GM18873 (cell line): Measurements from ENCODE around the gene ACSBG1.

Experiments
- ATAC-seq: cut with Tn5 transposase; IDR thresholded peaks from one replicate; pipeline ENCODE4 v1.9.1; 2021; ENCODE audit warnings: mild to moderate bottlenecking, moderate library complexity, moderate number of reproducible peaks; ENCODE audit not compliant: unreplicated experiment, low FRiP score

The ACSBG1 gene

DNA sequence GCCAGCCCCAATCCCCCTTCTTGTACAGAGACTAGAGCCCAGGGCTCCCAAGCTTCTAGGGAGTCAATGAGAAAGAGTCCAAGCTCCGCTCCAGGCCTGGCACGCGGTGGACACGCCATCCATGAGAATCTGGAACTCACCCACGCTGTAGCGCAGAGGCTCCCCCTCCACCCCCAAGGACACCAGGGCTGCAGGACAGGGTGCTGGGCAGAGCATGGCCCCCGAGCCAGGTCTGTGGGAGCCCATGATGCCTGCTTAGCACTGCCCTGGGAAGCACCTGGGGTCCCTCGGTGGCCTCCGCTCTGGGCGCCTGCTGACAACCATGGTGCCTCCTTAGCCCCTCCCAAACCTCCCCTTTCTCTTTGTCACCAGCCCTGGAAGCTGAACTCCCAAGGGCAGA lies 28.5 kb downstream of the ACSBG1 start:
- no peak for ATAC-seq

DNA sequence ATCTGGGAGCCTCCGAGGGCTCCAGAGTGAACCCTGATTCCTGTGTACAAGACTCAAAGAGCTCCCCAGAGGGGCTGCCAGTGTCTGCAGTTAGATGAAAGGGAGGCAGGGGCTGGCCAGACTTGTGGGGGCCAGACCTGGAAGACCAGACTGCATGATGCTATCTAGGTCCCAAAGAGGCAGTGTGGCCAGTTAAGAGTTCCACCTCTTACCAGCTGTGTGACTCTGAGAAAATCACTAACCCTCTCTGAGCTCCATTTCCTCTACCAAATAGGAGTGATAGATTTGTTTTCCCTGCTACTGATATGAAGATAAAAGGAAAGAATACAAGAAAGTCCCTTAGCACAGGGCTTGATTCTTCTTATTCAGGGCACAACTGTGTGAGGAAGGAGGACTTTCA lies 29.0 kb downstream of the ACSBG1 start:
- ATAC-seq, result no peak

DNA sequence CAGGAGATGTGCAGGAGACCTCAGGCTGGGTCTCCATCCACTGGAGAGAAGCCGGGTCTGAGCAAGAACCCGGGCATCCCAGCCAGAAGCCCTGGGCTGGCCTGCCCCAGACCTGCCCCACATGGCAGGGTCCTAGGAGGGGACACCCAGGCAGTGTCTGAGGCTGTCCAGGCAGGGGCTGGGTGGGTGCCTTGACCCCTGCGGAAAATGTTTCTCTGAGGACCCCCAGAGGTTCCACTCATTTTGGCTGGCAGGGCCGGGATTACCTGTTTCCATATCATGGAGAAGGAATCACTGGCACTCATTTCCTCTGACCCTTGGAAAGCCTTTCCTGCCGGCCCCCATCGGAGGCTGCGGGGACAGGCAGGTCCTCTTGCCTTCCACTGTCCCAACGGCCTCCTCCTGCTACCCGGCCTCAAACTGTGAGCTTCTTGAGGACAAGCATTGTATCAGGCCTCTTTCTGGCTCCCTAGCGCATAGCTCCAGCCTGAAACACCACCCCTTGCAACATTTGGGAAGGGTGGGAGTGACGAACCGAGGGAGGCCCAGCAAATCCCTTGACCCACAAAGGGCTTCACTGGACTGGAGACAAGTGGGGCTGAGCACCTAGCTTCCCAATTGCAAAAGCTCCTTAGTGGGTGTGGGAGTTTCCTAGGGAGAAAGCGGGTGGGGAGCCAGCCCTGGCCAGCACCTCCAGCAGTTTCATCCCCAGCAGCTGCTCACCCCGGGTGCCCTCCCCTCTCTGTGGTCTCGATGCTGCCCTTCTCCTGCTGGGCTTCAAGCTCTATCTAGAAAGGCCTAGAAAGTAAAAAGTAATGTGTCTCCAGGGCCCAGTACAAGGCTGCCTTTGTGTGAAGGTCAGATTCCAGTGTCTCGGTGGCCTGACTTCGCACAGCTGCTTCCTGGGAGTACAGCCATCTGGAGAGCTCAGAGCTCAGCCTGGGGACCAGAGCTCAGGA lies 29.7 kb downstream of the ACSBG1 start:
- no peak for ATAC-seq

DNA sequence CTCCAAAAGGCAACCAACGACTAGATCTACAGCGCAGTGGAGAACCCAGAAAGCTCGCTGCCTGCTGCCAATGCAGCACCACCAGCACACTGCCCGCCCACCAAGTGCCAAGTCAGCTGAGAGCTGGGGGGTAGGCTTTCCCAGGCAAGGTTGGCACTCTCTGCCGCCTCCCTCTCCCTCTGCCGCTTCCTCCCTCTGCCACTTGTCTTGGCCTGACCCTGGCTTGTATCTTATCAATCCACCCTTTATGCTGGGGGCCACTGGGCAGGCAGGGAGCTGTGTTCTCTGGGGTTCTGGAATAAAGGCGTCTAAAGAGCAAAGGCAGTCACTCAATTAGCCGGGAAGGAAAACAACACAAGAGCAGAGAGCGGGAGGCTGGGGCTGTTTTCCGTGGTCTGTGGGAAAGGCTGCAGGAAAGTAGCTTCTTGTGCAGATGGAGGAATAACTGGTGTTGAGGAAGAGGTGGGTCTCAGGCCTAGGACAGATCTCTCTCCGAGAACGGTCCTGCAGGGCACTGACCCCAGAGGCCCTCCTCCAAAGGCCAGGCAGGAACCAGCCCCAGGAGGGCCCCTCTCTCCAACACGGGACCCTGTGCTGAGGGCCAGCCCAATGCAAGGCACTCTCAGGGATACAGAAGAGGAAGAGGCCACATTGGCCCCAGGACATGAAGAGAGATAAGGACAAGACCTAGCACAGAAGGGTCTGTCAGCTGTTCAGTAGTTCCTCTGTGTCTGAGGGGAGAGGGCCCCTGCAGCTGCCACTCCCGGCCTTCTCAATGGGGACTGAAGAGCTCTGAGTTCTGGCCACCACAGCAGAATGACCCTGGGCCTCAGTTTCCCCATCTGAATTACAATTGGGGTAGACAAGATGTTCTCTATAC lies 30.8 kb downstream of the ACSBG1 start:
- ATAC-seq, result no peak

DNA sequence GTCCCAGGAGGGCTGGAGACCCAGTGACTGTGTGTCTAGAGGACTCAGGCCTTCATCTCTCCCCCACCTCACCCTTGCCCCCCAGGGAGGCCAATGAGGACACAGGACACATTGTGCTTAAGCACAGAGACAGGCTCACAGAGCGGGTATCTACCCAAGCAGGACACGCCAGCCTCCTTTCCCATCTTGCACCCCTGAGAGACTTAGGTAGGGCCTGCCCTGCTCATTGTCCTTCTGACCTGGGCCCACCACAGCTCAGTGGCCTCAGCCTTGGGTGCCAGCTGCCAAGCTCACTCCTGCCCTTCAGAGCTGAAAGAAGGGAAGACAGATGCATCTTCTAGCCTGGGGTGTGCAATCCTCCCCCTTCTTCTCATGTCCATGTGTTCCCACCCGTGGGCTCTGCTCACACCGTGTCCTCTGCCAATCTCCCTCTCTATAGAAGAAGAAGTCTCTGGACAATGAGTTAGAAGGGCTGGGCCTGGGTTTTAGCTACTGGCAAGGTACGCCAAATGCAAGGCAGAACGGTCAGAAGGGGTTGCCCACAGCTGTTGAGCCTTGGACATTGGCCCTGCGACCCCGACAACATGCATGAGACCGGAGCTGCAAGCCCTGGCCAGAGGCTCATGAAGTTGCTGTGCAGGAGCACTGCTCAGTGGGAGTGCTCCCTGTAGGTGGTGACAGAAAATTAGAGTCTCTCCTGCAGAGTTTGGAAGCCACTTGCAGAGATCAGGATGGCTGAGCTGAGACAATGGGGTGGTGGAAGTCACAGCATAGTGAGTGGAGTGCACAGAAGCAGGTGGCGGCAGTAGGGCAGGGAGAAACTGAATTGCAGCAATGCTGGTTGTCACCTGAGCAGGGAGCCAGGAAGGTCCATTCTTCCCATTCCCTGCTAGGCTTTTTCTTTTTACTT lies 32.8 kb downstream of the ACSBG1 start:
- ATAC-seq, result no peak

DNA sequence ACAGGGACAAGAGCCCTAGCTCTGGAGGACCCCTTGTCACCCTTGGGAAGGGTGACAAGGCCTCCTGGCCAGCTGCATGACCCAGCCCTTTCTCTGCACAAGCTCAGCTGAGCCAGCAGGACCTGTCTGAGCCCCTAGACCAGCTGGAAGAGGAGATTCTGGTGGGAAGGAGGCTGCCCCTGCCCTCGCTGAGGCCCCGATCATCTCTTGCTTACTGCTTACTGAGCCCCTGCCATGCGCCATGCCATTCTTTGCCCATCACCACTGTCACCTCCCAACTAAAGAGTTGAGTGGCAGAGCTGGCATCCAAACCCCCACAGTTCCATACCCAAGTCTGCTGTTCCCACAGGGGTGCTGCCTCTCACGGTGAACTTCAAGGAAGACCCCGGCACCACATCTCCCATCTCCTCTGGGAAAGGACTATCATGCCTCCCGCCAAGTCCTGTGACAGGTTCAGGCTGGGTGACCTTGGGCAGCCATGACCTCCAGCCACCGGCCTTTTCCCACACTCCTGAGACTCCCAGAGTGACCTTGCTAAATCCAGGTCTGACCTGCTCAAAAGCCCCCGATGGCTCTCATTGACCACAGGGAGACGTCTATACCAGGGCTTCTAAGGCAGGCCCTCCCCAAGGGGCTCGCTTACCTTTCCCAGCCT lies 34.0 kb downstream of the ACSBG1 start:
- ATAC-seq, result no peak

DNA sequence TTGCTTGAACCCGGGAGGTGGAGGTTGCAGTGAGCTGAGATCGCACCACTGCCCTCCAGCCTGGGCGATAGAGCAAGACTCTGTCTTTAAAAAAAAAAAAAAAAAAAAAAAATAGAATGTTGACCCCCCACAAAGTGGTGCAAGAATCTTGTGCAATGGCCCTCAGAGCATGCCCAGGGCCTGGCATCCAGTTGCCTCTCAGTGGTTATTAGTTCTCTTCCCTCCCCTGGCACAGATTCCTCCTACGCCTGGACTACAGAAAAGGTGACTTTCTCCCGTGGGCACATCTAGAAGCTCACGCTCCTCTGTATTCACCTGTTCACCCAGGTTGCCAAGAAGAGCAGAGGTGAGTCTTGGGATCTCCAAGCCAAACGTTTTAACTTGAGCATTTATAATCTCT lies 36.7 kb downstream of the ACSBG1 start:
- no peak for ATAC-seq

DNA sequence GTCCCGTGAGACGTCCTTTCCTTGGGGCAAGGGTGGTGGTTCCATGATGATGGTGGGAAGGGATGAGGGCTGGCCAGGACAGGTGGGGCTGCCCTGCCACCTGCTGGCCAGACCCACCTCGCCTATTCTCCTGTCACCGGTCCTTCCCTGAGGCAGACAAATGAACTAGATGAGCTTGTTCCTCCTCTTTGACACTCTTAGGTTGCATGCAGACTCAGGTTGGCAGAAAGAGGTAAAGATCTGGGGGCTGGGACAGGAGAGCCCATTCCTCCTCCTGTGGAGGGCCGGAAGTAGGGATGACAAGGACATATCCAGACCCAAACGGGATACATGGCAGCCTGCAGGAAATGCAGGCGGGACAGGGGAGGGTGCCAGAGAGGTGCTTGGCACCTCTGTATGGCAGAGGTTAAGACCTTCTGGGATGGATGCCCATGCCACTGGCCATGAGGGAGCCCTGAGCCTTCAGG lies 38.6 kb downstream of the ACSBG1 start:
- no peak for ATAC-seq

DNA sequence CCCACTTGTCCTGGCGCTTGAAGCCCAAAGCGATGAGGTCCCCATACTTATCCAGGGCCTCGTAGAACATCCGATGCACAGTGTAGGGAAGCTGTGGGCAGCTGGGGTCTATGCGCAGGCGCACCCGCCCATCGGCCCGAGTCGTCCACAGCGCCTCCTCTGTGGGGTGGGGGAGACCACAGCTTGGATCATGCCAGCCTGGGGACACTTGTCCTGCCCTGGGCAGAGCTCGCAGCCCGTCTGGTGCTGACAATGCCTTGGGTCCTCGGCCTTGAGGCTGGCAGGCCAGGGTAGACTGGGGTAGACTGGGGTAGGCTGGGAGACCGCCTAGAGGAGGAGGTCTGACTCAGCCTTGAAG lies 39.8 kb downstream of the ACSBG1 start:
- no peak for ATAC-seq

DNA sequence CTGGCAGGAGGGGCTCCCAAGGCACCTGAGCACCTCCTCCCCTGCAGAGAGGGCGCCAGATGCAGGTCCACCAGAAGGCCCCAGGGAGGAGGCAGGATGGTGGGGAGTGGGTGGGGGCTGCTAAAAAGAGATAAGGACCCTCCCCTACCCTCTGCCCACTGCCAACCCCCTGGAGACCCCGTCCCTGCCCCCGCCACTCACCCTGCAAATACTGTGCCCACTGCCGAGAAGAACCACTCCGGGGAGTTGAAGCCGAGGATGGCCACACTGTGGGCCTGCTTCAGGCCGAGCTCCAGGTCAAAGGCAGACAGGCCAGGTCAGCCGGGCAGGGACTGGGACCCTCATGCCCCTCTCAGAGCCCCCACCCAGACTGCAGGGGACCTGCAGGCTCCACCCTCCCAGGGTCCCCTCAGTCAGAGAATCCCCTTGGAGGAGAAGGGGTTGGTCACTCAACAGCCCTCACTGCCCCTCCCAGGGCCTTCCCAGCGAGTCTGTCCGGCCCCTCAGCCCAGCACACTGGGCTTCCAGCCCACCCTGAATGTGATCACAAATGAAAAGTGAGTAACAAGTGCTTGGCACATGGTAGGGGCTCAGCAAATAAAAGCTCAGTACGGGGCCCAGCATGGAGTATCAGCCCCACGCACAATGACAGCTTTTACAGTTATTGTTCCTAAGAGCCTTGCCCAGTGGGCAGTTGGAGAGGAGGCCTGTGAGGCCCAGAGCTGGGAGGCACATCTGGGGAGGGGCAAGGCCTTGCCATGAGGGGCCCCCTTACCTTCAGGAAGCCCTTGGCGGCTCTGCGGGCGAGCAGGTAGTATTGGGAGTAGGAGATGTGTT lies 40.4 kb downstream of the ACSBG1 start:
- no peak for ATAC-seq

DNA sequence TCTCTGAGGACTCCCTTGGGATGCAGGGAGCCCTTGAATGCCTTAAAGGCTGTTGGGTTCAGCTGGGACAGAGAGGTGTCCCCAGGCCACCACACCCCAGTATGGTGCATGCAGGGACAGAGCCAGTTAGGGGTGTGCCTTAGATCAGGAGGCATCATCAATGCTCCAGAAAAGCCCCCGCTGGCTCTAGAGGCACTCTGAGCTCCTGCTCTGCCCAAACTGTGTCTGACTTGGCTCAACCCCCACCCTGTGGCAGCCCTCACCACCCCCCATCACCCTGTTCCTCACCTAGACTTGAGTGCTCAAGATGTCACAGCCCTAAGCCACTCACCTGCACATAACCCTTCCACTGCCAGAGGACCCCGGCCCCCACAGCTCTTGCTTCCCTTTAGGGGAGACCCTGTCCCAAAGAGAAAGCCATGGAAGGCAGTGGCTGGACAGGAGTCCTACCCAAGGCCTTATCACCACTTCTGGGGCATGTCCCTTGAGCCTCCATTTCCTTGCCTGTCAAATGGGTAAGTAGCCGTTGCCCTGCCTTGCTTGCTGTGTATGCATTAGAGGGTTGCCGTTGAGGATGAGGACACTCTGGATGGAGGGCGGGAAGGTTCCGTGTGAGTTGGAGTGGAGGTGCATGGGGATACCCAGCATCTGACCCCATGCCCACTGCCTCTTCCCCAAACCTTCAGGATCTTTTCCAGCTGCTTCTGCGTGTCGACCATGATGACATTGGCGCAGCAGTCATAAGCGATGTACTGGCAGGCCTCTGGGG lies 41.4 kb downstream of the ACSBG1 start:
- no peak for ATAC-seq

DNA sequence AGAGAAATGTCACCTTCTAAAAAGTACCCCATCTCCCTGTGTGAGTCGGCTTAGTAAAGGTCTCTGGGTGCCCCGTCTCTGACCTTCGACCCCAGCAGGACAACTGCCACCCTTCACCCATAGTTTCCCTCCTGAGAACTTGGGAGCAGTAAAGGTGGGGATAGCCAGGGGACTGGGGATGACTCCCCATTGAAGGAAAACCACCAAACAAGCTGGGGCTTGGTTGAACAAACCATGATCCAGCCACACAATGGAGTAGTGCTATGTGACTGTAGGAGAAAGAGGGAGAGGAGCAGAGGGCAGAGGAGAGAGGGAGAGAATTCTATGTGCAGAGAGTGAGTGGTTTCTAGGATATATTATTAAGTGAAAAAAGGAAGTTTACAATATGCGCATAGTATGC lies 51.5 kb downstream of the ACSBG1 start:
- ATAC-seq, result no peak

DNA sequence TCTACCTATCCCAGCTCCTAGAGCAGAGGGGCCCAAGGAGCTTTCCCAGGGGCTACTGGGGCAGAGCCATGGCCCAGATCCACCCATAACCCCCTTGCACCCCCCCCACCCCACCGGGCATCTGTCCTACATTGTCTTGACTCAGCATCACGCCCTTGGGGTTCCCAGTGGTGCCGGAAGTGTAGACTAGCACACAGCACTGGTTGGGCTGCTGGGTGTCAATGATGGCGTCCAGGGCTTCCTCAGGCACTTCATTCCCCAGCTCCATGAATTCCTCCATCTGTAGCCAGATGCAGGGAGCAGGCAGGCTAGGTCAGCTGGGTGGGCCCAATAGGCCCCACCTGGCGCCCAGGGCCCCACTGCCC lies 52.0 kb downstream of the ACSBG1 start:
- ATAC-seq, result no peak

DNA sequence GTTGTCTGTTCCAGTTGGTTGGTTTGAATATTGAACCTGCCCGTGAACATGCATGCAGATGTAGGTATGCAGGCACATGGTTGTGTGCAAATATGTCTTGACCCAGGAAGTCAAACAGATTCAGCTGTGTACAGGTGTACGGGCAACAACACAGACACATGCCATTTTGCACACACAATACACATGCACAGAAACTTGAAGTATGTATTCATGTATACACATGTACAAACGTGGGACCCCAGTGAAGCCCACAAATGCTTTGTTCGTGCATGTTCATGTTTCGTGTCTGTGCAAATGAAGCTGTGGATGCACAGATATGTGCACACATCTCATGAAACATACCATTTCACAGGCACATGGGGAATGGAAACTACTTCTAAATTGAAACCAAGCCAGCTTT lies 54.5 kb downstream of the ACSBG1 start:
- no peak for ATAC-seq

DNA sequence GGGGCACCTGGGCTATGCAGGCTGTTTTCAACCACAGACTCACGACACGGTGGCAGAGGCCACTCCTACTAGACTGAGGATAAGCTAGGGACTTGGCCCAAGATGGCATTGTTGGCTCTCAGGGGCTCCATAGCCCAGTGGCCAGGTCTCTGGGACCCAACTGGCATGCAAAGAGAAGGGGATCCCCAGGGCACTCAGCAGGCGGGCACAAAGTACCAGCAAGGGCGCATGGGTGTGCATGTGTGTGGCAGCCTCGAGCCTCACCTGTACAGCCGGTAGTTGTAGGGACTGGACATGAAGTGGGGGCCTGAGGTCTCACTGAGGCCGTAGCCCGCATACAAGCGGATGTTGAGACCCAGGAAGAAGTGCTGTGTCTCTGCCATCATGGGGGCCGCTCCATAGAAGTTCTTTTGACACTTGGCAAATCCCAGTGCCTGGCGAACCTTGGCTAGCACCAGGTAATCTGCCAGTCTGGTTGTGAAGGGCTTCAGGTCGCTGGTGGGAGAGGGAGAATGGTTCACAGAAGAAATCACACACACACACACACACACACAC lies 55.0 kb downstream of the ACSBG1 start:
- ATAC-seq, result no peak

DNA sequence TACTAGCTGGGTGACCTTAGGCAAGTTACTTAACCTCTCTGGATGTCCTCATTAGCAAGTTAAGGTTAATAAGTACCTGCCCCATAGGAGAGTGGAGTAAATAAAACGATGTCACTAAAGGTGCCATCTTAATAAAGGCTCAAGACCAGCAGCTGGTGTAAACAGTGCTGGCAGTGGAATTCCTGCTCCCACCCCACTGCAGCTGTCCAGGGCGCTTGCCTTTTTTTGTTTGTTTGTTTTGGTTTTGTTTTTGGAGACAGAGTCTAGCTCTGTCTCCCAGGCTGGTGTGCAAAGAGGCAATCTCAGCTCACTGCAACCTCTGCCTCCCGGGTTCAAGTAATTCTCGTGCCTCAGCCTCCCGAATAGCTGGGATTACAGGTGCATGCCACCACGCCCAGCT lies 56.3 kb downstream of the ACSBG1 start:
- ATAC-seq, result no peak

DNA sequence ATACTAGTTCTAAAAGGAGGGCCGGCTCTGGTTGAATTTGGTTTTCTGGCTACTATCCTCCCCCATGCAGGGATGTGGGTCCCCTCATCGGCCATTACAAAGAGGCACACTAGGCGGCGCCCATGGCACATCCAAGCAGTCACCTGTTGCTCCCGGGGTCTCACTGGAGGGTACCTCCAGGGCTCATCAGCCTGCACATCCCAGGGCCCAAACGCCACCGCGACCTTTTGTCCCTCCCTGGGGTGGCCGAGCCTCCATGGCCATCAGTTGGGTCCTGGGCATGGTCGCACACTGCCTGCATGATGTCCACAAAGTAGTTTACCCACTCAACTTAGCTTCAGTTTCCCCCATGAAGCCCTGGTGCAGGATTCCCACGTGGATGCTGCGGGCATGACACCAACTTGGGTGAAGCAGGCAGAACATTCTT lies 56.9 kb downstream of the ACSBG1 start:
- ATAC-seq, result no peak

DNA sequence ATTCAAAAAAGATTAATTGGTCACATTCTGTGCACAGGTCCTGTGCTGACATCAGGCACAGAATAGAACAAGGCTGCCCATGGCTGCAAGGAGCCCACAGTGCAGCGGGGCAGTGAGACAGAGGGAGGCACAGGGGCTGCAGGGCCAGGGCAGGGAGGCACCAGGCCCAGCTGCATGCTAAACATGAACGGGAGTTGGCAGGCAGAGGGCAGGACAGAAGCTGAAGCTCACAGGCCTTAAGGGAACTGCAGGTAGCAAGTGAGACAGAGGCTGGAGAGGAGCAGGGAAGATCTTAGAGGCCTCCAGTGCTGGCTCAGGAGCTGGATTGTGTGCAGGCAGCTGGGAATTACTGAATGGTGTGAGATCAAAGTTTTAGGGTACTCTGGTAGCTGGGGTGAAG lies 59.0 kb downstream of the ACSBG1 start:
- no peak for ATAC-seq
